HG03196 (cell line): ENCODE data around the gene SETD2.
"Not testable (repeated sequence)": the region's sequence is repeated elsewhere in the genome, so short reads cannot be mapped to it uniquely, and the experiment has no call there.

Experiments
- ATAC-seq: cut with Tn5 transposase; IDR thresholded peaks from one replicate; pipeline ENCODE4 v1.9.1; 2021; ENCODE audit not compliant: unreplicated experiment

The SETD2 gene

GRCh38 chr3:47102081-47102600 lies 61.8 kb downstream of the SETD2 start:
- ATAC-seq, result no peak

GRCh38 chr3:47098910-47099309 lies 65.0 kb downstream of the SETD2 start:
- no peak for ATAC-seq

GRCh38 chr3:47097864-47098263 lies 66.0 kb downstream of the SETD2 start:
- no peak for ATAC-seq

GRCh38 chr3:47096959-47097358 lies 67.0 kb downstream of the SETD2 start:
- no peak for ATAC-seq

- ATAC-seq, result no peak
Observed at GRCh38 chr3:47092090-47092489, 71.8 kb downstream of the SETD2 start.

GRCh38 chr3:47089630-47090029 lies 74.3 kb downstream of the SETD2 start:
- no peak for ATAC-seq

- ATAC-seq, result no peak
Observed at GRCh38 chr3:47086071-47086470, 77.8 kb downstream of the SETD2 start.

- ATAC-seq, result no peak
Observed at GRCh38 chr3:47083786-47084185, 80.1 kb downstream of the SETD2 start.

- no peak for ATAC-seq
Observed at GRCh38 chr3:47082519-47082918, 81.4 kb downstream of the SETD2 start.

- ATAC-seq, result no peak
Observed at GRCh38 chr3:47079432-47079831, 84.5 kb downstream of the SETD2 start.

GRCh38 chr3:47073685-47074084 lies 90.2 kb downstream of the SETD2 start:
- no peak for ATAC-seq

- no peak for ATAC-seq
Observed at GRCh38 chr3:47070770-47071169, 93.1 kb downstream of the SETD2 start.

GRCh38 chr3:47066259-47066658 lies 97.7 kb downstream of the SETD2 start:
- ATAC-seq, result not testable (repeated sequence)

- ATAC-seq, result no peak
Observed at GRCh38 chr3:47065681-47066080, 98.2 kb downstream of the SETD2 start.

- ATAC-seq, result no peak
Observed at GRCh38 chr3:47065058-47065457, 98.9 kb downstream of the SETD2 start.

- no peak for ATAC-seq
Observed at GRCh38 chr3:47057212-47057671, 106.7 kb downstream of the SETD2 start.

- no peak for ATAC-seq
Observed at GRCh38 chr3:47056705-47057104, 107.2 kb downstream of the SETD2 start.

GRCh38 chr3:47054412-47054811 lies 109.5 kb downstream of the SETD2 start:
- no peak for ATAC-seq

- ATAC-seq, result no peak
Observed at GRCh38 chr3:47047673-47048072, 116.2 kb downstream of the SETD2 start.

GRCh38 chr3:47047069-47047468 lies 116.8 kb downstream of the SETD2 start:
- no peak for ATAC-seq

- ATAC-seq, result no peak
Observed at GRCh38 chr3:47042231-47042791, 121.6 kb downstream of the SETD2 start.

- no peak for ATAC-seq
Observed at GRCh38 chr3:47041114-47041513, 122.8 kb downstream of the SETD2 start.

GRCh38 chr3:47037302-47037701 lies 126.6 kb downstream of the SETD2 start:
- not testable (repeated sequence) for ATAC-seq
